Stimulated activated memory B cell treated with anti-CD40 and anti-IgM and Interleukin-4, amounts not matched to agents 10 μg/mL and 1 μg/mL and 100 μg/mL, for 72 hours (primary cell): Measurements from ENCODE around the gene ATG10.
"Not testable (repeated sequence)": the region's sequence is repeated elsewhere in the genome, so short reads cannot be mapped to it uniquely, and the experiment has no call there.

Experiments
- ATAC-seq: fragments of 150-1000 bp; cut with Tn5 transposase; 2 replicates; pipeline ENCODE4 v1.10.0; 2021
- H3K27ac Mint-ChIP-seq: one replicate; pipeline ENCODE4 v1.8.0; 2022; ENCODE audit warnings: mild to moderate bottlenecking, mixed read lengths
- H3K27me3 Mint-ChIP-seq: one replicate; pipeline ENCODE4 v1.8.0; 2022; ENCODE audit warnings: mixed read lengths
- H3K36me3 Mint-ChIP-seq: one replicate; pipeline ENCODE4 v1.8.0; 2022; ENCODE audit warnings: mixed read lengths
- H3K4me1 Mint-ChIP-seq: one replicate; pipeline ENCODE4 v1.8.0; 2022; ENCODE audit warnings: mixed read lengths
- H3K4me3 Mint-ChIP-seq: one replicate; pipeline ENCODE4 v1.8.0; 2022; ENCODE audit warnings: mild to moderate bottlenecking, moderate library complexity, mixed read lengths
- H3K9me3 Mint-ChIP-seq: one replicate; pipeline ENCODE4 v1.8.0; 2022; ENCODE audit warnings: mixed read lengths

Gene ATG10

GRCh38 chr5:82011761-82012160, 39.9 kb downstream of the ATG10 start:
- Mint-ChIP-seq H3K36me3 (peaks cover 36% of the 10 kb centered on the region), H3K27me3 (no peaks in the 10 kb centered on the region), H3K4me3 (no peak overlapping the region), H3K4me1 (no peaks in the 10 kb centered on the region), H3K9me3 (peaks cover 2% of the 10 kb centered on the region), H3K27ac (no peak overlapping the region)
- ATAC-seq, result no peak

- not testable (repeated sequence) for H3K27me3 Mint-ChIP-seq, H3K4me3 Mint-ChIP-seq, H3K9me3 Mint-ChIP-seq, H3K27ac Mint-ChIP-seq, ATAC-seq, H3K4me1 Mint-ChIP-seq
- peaks cover 48% of the 10 kb centered on the region for H3K36me3 Mint-ChIP-seq
These were observed 42.8 kb downstream of the ATG10 start for GRCh38 chr5:82014644-82015043.

- no peak for ATAC-seq
- H3K27ac Mint-ChIP-seq, result no peak overlapping the region
- H3K9me3 Mint-ChIP-seq, result no peaks in the 10 kb centered on the region
- no peak overlapping the region for H3K4me3 Mint-ChIP-seq
- no peaks in the 10 kb centered on the region for H3K4me1 Mint-ChIP-seq
- no peaks in the 10 kb centered on the region for H3K27me3 Mint-ChIP-seq
- H3K36me3 Mint-ChIP-seq, result peaks cover 37% of the 10 kb centered on the region
These were observed 46.6 kb downstream of the ATG10 start for GRCh38 chr5:82018462-82018861.

GRCh38 chr5:82019342-82020138, 47.7 kb downstream of the ATG10 start:
- Mint-ChIP-seq H3K27me3 (no peaks in the 10 kb centered on the region), H3K4me3 (no peak overlapping the region), H3K36me3 (peaks cover 32% of the 10 kb centered on the region), H3K4me1 (no peaks in the 10 kb centered on the region), H3K9me3 (no peaks in the 10 kb centered on the region), H3K27ac (no peak overlapping the region)
- no peak for ATAC-seq

GRCh38 chr5:82022499-82022898, 50.7 kb downstream of the ATG10 start:
- ATAC-seq, result no peak
- H3K4me3 Mint-ChIP-seq, result no peak overlapping the region

GRCh38 chr5:82023644-82024043, 51.8 kb downstream of the ATG10 start:
- H3K27ac Mint-ChIP-seq, result no peak overlapping the region
- H3K36me3 Mint-ChIP-seq, result peaks cover under 1% of the 10 kb centered on the region
- H3K4me3 Mint-ChIP-seq, result no peak overlapping the region
- ATAC-seq, result no peak
- H3K27me3 Mint-ChIP-seq, result no peaks in the 10 kb centered on the region
- H3K4me1 Mint-ChIP-seq, result no peaks in the 10 kb centered on the region
- H3K9me3 Mint-ChIP-seq, result no peaks in the 10 kb centered on the region

More at GRCh38 chr5:82022499-82022898, 50.7 kb downstream of the ATG10 start:
- H3K27me3 Mint-ChIP-seq, result no peaks in the 10 kb centered on the region
- H3K4me1 Mint-ChIP-seq, result no peaks in the 10 kb centered on the region
- no peaks in the 10 kb centered on the region for H3K9me3 Mint-ChIP-seq
- H3K27ac Mint-ChIP-seq, result no peak overlapping the region
- H3K36me3 Mint-ChIP-seq, result peaks cover 11% of the 10 kb centered on the region

- no peaks in the 10 kb centered on the region for H3K9me3 Mint-ChIP-seq
- H3K27me3 Mint-ChIP-seq, result no peaks in the 10 kb centered on the region
- no peak overlapping the region for H3K4me3 Mint-ChIP-seq
- no peaks in the 10 kb centered on the region for H3K36me3 Mint-ChIP-seq
- no peak overlapping the region for H3K27ac Mint-ChIP-seq
- ATAC-seq, result no peak
- H3K4me1 Mint-ChIP-seq, result no peaks in the 10 kb centered on the region
These were observed 59.6 kb downstream of the ATG10 start for GRCh38 chr5:82031220-82032119.

GRCh38 chr5:82042894-82043293, 71.1 kb downstream of the ATG10 start:
- H3K27me3 Mint-ChIP-seq, H3K4me1 Mint-ChIP-seq, ATAC-seq, H3K27ac Mint-ChIP-seq, H3K4me3 Mint-ChIP-seq: not testable (repeated sequence)
- Mint-ChIP-seq H3K36me3 (peaks cover 52% of the 10 kb centered on the region), H3K9me3 (peaks cover 13% of the 10 kb centered on the region)

- Mint-ChIP-seq H3K36me3 (peaks cover 45% of the 10 kb centered on the region), H3K27me3 (no peaks in the 10 kb centered on the region), H3K27ac (no peak overlapping the region), H3K4me1 (peaks cover 6% of the 10 kb centered on the region), H3K4me3 (no peak overlapping the region), H3K9me3 (peaks cover 13% of the 10 kb centered on the region)
- no peak for ATAC-seq
These were observed 72.2 kb downstream of the ATG10 start for GRCh38 chr5:82044010-82044409.

GRCh38 chr5:82045554-82046275, 73.9 kb downstream of the ATG10 start:
- Mint-ChIP-seq H3K27ac (no peak overlapping the region), H3K9me3 (peaks cover 13% of the 10 kb centered on the region), H3K27me3 (no peaks in the 10 kb centered on the region), H3K4me3 (no peak overlapping the region), H3K36me3 (peaks cover 45% of the 10 kb centered on the region), H3K4me1 (peaks cover 6% of the 10 kb centered on the region)
- ATAC-seq, result no peak

- peaks cover 47% of the 10 kb centered on the region for H3K36me3 Mint-ChIP-seq
- H3K9me3 Mint-ChIP-seq, result peaks cover 13% of the 10 kb centered on the region
- no peak overlapping the region for H3K4me3 Mint-ChIP-seq
- H3K27me3 Mint-ChIP-seq, result no peaks in the 10 kb centered on the region
- peaks cover 6% of the 10 kb centered on the region for H3K4me1 Mint-ChIP-seq
- no peak for ATAC-seq
- H3K27ac Mint-ChIP-seq, result no peak overlapping the region
These were observed 74.4 kb downstream of the ATG10 start for GRCh38 chr5:82046276-82046647.

- Mint-ChIP-seq H3K4me3 (no peak overlapping the region), H3K27me3 (no peaks in the 10 kb centered on the region), H3K27ac (no peak overlapping the region), H3K36me3 (peaks cover 22% of the 10 kb centered on the region), H3K4me1 (peaks cover 6% of the 10 kb centered on the region), H3K9me3 (no peaks in the 10 kb centered on the region)
- ATAC-seq, result no peak
These were observed 79.1 kb downstream of the ATG10 start for GRCh38 chr5:82050955-82051354.

- Mint-ChIP-seq H3K27ac (no peak overlapping the region), H3K36me3 (peaks cover 10% of the 10 kb centered on the region), H3K4me3 (no peak overlapping the region), H3K27me3 (no peaks in the 10 kb centered on the region), H3K9me3 (no peaks in the 10 kb centered on the region), H3K4me1 (peaks cover 6% of the 10 kb centered on the region)
- no peak for ATAC-seq
These were observed 82.3 kb downstream of the ATG10 start for GRCh38 chr5:82054004-82054710.

GRCh38 chr5:82057051-82057450, 85.2 kb downstream of the ATG10 start:
- no peak overlapping the region for H3K27ac Mint-ChIP-seq
- H3K36me3 Mint-ChIP-seq, result peaks cover 11% of the 10 kb centered on the region
- no peaks in the 10 kb centered on the region for H3K9me3 Mint-ChIP-seq
- peaks cover 6% of the 10 kb centered on the region for H3K4me1 Mint-ChIP-seq
- no peak overlapping the region for H3K4me3 Mint-ChIP-seq
- ATAC-seq, result no peak
- H3K27me3 Mint-ChIP-seq, result no peaks in the 10 kb centered on the region

- Mint-ChIP-seq H3K4me3 (no peak overlapping the region), H3K9me3 (no peaks in the 10 kb centered on the region), H3K27ac (no peak overlapping the region), H3K27me3 (no peaks in the 10 kb centered on the region), H3K4me1 (no peaks in the 10 kb centered on the region), H3K36me3 (peaks cover 11% of the 10 kb centered on the region)
- no peak for ATAC-seq
These were observed 86.9 kb downstream of the ATG10 start for GRCh38 chr5:82058710-82059109.
